ENCODE results near the gene TMEM101. TPM values are rescaled to one million over a fixed set of nuclear protein-coding genes. Genes with fewer than 3 reads are reported as not detected.

The TMEM101 gene
- total and polyA plus RNA-seq, 2 of the 13 experiments (the other 11 are each of a cell fraction or from before 2014, with no cell fraction given) = 72.0 to 100 TPM

GRCh38 chr17:43975898-43976297 is 38.9 kb downstream of the TMEM101 start:
- no peak overlapping the region for H3K4me3 ChIP-seq (replicated peaks in 1 of 3; ENCODE audit: insufficient read depth in 1 of 3, low read depth in 2 of 3, low read length in 3 of 3)
- no peak for ATAC-seq
- H4K20me1 ChIP-seq (ENCODE audit: insufficient read depth, low read length) = no peaks in the 10 kb centered on the region
- TF ChIP-seq ZFP36L1 (CRISPR knock-in tag; IDR thresholded peaks at IDR 0.05) (no peak), HINFP (CRISPR knock-in tag; IDR thresholded peaks at IDR 0.05; ENCODE audit: low read depth) (no peak), ZNF530 (CRISPR knock-in tag; IDR thresholded peaks at IDR 0.05; ENCODE audit: low read depth) (no peak), ONECUT2 (CRISPR knock-in tag; IDR thresholded peaks at IDR 0.05) (no peak), SIN3A (IDR thresholded peaks at IDR 0.05; ENCODE audit: borderline replicate concordance, low read depth, low read length) (no peak), ZFAT (CRISPR knock-in tag; conservative IDR thresholded peaks at IDR 0.05) (no peak), CHD2 (IDR thresholded peaks at IDR 0.05; ENCODE audit: low read depth, low read length) (no peak), RFX1 (IDR thresholded peaks at IDR 0.05) (no peak), ZZZ3 (CRISPR knock-in tag; IDR thresholded peaks at IDR 0.05; ENCODE audit: borderline replicate concordance) (no peak), NFATC3 (CRISPR knock-in tag; IDR thresholded peaks at IDR 0.05) (no peak), STAT5B (CRISPR knock-in tag; IDR thresholded peaks at IDR 0.05) (no peak), NFE2 (CRISPR knock-in tag; IDR thresholded peaks at IDR 0.05) (no peak), CREM (IDR thresholded peaks at IDR 0.05) (no peak), CREM (CRISPR knock-in tag; IDR thresholded peaks at IDR 0.05) (no peak), ZNF567 (CRISPR knock-in tag; IDR thresholded peaks at IDR 0.05; ENCODE audit: borderline replicate concordance) (no peak)
- TF ChIP-seq, protein P1, sequence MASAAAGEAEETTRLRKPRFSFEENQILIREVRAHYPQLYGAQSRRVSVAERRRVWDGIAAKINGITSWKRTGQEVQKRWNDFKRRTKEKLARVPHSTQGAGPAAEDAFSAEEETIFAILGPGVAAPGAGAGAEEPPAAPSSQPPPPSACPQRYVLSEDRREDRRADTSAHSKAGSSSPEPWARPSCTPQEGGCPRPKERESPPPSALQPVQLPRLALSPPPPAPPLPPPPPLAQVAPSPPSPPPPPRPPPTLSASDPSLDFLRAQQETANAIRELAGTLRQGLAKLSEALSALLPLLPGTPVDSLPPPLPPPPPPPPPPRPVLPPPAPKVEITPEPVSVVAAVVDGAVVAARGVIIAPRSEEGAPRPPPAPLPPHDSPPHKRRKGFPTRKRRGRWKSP (CRISPR knock-in tag; IDR thresholded peaks at IDR 0.05) = no peak
- no peak overlapping the region for H3K27ac ChIP-seq (ENCODE audit: extremely low read length, insufficient read depth, low read length)
- H3K9me3 ChIP-seq (ENCODE audit: low read length) = no peaks in the 10 kb centered on the region
- no peak overlapping the region for H2AFZ ChIP-seq (ENCODE audit: low read length)
- H3K9ac ChIP-seq (ENCODE audit: insufficient read depth, low read depth, low read length) = no peak overlapping the region
- ChIA-PET CTCF (ENCODE audit: low intra/inter-chr PET ratio, low total read pairs) (no interaction called here), POLR2A (no interaction called here)
- peaks cover 51% of the 10 kb centered on the region for H3K4me1 ChIP-seq (ENCODE audit: insufficient read depth, low read length)
- H3K36me3 ChIP-seq (replicated peaks in 1 of 2; ENCODE audit: control insufficient read depth in 1 of 2, insufficient read depth in 2 of 2, low read length in 2 of 2) = no peaks in the 10 kb centered on the region
- no TSS peak for BruUV-seq (replicated peaks)
- no peak overlapping the region for H3K4me2 ChIP-seq (ENCODE audit: low read depth, low read length)
- DNase-seq (ENCODE audit: low spot score) = no peak
- H3K27me3 ChIP-seq (ENCODE audit: control insufficient read depth in 1 of 2, insufficient read depth in 2 of 2, low read length in 2 of 2) = peaks cover 5 to 51% of the 10 kb centered on the region in 2 experiments; a peak in 4 of 5 replicates
- H3K79me2 ChIP-seq (ENCODE audit: insufficient read depth, low read length) = no peaks in the 10 kb centered on the region
- WGBS (ENCODE audit: low lambda C conversion rate) = 88% methylated on average over 27 of the region's 27 CpGs
- intact Hi-C loops (cut with micrococcal nuclease; ENCODE audit: unreplicated experiment) (no loop called here), in situ Hi-C loops (cut with HindIII; ENCODE audit: extremely low pct_ligation_motif_present, low pct_unique_long_range_greater_than_20kb) (no loop called here)
- FAIRE-seq = no peak

All from HepG2 (cell line).